Ishikawa (cell line): ENCODE measurements around the gene IL10RB.

Experiments
- CEBPB ChIP-seq: IDR thresholded peaks from 2 replicates; pipeline ENCODE4 v1.6.1; 2012
- CREB1 ChIP-seq: IDR thresholded peaks from 2 replicates; pipeline ENCODE4 v1.6.1; 2012; ENCODE audit warnings: low read depth
- EGR1 ChIP-seq: IDR thresholded peaks from 2 replicates; pipeline ENCODE4 v1.6.1; 2012
- EP300 ChIP-seq: IDR thresholded peaks from 2 replicates; pipeline ENCODE4 v1.6.1; 2012; ENCODE audit warnings: borderline replicate concordance
- FOXM1 ChIP-seq: IDR thresholded peaks from 2 replicates; pipeline ENCODE4 v1.6.1; 2012; ENCODE audit warnings: low read depth, borderline replicate concordance
- NFIC ChIP-seq: IDR thresholded peaks from 2 replicates; pipeline ENCODE4 v1.6.1; 2012
- RAD21 ChIP-seq: IDR thresholded peaks from 2 replicates; pipeline ENCODE4 v1.6.1; 2012; ENCODE audit warnings: low read depth
- TAF1 ChIP-seq: IDR thresholded peaks from 2 replicates; pipeline ENCODE4 v1.6.1; 2012; ENCODE audit warnings: low read depth, mild to moderate bottlenecking
- TCF12 ChIP-seq: IDR thresholded peaks from 2 replicates; pipeline ENCODE4 v1.6.1; 2012; ENCODE audit warnings: low read depth
- TEAD4 ChIP-seq: IDR thresholded peaks from 2 replicates; pipeline ENCODE4 v1.6.1; 2012
- YY1 ChIP-seq: IDR thresholded peaks from 2 replicates; pipeline ENCODE4 v1.6.1; 2012; ENCODE audit warnings: low read depth
- ZBTB7A ChIP-seq: IDR thresholded peaks from 2 replicates; pipeline ENCODE4 v1.6.1; 2012; ENCODE audit warnings: low read depth
- TF ChIP-seq, protein P1 (sequence below): IDR thresholded peaks from 2 replicates; pipeline ENCODE4 v1.6.1; 2012; ENCODE audit warnings: low read depth, mild to moderate bottlenecking
- TF ChIP-seq, protein P2 (sequence below): IDR thresholded peaks from 2 replicates; pipeline ENCODE4 v1.6.1; 2012
- TF ChIP-seq, protein P3 (sequence below): IDR thresholded peaks from 2 replicates; pipeline ENCODE4 v1.6.1; 2012

The IL10RB gene

DNA sequence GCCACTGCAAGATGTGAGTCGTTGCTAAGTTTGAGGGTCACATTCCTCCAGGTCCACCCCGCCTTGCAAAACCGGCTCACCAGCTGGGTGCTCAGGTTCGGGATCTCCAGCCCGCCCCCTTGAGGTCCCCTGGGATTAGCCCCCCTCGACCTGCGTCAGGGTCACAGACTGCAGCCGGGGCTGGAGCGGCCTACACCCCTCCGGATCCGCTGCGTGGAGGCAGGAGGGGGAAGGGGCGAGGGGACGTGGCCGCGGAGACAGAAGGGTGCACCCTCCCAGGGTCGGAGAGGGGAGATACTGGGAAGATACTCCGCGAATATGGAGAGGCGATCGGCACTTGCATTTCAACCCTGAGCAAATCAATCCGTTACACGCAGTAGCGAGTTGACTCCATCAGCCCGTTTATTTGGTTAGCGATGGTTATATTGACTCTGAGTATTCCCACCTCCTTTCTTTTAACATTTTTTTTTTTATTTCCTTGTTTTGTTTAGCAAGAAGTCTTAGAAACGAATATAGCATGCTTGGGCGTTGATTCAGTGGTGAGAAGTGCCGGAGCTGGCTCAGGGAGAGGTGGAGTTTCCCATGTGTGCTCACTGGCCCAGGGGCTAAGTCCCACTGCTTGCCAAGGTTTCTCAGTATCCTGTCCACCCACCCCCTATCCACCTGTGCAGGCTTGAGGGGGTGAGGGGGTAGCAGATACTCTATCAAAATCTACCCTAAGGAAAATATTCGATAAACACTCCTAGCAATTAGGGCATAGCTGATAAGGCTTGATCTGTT lies 35.4 kb upstream of the IL10RB start:
- TF ChIP-seq, protein P1, sequence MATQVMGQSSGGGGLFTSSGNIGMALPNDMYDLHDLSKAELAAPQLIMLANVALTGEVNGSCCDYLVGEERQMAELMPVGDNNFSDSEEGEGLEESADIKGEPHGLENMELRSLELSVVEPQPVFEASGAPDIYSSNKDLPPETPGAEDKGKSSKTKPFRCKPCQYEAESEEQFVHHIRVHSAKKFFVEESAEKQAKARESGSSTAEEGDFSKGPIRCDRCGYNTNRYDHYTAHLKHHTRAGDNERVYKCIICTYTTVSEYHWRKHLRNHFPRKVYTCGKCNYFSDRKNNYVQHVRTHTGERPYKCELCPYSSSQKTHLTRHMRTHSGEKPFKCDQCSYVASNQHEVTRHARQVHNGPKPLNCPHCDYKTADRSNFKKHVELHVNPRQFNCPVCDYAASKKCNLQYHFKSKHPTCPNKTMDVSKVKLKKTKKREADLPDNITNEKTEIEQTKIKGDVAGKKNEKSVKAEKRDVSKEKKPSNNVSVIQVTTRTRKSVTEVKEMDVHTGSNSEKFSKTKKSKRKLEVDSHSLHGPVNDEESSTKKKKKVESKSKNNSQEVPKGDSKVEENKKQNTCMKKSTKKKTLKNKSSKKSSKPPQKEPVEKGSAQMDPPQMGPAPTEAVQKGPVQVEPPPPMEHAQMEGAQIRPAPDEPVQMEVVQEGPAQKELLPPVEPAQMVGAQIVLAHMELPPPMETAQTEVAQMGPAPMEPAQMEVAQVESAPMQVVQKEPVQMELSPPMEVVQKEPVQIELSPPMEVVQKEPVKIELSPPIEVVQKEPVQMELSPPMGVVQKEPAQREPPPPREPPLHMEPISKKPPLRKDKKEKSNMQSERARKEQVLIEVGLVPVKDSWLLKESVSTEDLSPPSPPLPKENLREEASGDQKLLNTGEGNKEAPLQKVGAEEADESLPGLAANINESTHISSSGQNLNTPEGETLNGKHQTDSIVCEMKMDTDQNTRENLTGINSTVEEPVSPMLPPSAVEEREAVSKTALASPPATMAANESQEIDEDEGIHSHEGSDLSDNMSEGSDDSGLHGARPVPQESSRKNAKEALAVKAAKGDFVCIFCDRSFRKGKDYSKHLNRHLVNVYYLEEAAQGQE, result no peak
- peak; percentile 4; the same call in 1 of the 2 replicates for TF ChIP-seq ZBTB7A

DNA sequence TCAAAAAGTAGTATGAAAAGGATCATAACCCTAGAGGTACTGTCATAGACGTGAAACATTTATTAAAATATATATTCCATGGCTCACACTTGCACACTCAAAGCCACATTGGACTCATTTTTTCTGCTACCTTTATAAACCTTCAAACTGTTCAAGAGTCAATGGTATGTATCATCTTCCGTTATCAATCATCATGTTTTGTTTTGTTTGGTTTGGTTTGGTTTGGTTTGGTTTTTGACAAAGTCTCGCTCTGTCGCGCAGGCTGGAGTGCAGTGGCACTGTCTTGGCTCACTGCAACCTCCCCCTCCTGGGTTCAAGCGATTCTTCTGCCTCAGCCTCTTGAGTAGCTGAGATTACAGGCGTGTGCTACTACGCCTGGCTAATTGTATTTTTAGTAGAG lies 34.6 kb upstream of the IL10RB start:
- no peak for TF ChIP-seq YY1
- no peak for TF ChIP-seq TCF12
- TF ChIP-seq RAD21, result no peak
- TF ChIP-seq, protein P2, sequence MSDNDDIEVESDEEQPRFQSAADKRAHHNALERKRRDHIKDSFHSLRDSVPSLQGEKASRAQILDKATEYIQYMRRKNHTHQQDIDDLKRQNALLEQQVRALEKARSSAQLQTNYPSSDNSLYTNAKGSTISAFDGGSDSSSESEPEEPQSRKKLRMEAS, result no peak
- TF ChIP-seq ZBTB7A, result no peak
- no peak for TF ChIP-seq EP300

DNA sequence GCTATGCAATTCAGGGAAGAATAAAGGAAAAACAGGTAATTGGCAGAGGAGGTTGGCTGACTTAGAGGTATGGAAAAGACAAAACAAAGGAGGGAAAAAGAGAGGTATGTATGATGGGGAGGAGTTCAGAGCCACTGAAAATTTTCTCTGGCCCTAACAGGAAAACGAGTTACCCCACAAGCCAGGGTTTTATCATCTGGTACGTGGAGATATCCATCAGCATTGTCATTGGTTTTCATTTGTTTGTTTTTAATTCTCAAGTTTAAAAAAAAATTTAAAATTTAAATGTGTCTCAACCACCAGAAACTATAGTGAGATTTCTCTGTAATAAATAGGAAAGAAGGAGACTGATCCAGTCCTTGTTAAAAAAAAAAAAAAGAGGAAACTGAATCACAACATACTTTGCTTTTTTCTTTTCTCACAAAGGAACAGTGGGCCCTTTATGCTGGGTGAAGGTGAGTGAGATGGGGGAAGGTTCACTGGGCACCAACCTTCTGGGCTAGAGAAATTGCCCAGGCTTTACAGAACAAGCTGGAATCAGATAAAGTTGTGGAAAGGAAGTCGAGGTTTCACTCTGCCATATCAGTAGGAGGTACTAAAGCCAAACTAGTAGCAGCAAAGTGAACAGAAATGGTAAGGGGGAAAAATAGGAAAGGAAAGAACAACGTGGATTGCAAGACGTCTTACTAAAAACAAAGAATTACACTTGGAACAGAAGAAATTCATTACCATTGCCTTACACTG lies 33.7 kb upstream of the IL10RB start:
- TF ChIP-seq ZBTB7A (no peak), EGR1 (no peak), YY1 (no peak), NFIC (no peak), EP300 (no peak), TCF12 (no peak)
- TF ChIP-seq, protein P3, sequence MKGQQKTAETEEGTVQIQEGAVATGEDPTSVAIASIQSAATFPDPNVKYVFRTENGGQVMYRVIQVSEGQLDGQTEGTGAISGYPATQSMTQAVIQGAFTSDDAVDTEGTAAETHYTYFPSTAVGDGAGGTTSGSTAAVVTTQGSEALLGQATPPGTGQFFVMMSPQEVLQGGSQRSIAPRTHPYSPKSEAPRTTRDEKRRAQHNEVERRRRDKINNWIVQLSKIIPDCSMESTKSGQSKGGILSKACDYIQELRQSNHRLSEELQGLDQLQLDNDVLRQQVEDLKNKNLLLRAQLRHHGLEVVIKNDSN, result no peak
- TF ChIP-seq, protein P1, result no peak
- TF ChIP-seq, protein P2, result no peak

DNA sequence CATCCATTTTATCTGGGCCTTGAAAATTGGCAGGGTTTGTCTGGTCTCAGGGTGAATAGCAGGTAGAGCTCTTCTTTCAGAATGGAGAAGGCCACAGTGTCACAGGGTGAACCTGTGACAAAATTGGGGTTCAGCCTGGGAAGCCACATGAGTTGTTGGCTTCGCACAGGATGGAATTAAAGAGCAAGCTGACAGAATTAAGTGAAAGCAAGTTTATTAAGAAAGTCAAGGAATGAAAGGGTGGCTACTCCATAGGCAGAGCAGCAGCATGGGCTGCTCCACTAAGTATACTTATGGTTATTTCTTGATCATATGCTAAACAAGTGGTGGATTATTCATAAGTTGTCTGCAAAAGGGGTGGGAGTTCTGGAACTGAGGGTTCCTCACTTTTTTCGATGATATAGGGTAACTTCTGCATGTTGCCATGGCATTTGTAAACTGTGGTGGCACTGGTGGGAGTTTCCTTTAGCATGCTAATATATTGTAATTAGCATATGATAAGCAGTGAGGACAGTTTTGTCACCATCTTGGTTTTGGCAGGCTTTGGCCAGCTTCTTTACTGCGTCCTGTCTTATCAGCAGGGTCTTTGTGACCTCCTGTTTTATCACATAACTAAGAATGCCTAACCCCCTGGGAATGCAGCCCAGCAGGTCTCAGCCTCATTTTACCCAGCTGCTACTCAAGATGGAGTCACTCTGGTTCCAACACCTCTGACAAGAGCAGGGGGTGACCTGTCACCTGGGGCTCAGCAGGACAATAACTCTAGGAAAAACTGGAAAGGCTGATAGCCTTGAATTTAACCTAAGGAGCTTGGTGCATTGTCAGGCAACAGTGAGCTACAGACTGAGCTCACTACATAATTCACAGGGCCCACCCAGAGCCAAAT lies 31.3 kb upstream of the IL10RB start:
- TF ChIP-seq EP300, result no peak
- no peak for TF ChIP-seq EGR1
- no peak for TF ChIP-seq ZBTB7A

DNA sequence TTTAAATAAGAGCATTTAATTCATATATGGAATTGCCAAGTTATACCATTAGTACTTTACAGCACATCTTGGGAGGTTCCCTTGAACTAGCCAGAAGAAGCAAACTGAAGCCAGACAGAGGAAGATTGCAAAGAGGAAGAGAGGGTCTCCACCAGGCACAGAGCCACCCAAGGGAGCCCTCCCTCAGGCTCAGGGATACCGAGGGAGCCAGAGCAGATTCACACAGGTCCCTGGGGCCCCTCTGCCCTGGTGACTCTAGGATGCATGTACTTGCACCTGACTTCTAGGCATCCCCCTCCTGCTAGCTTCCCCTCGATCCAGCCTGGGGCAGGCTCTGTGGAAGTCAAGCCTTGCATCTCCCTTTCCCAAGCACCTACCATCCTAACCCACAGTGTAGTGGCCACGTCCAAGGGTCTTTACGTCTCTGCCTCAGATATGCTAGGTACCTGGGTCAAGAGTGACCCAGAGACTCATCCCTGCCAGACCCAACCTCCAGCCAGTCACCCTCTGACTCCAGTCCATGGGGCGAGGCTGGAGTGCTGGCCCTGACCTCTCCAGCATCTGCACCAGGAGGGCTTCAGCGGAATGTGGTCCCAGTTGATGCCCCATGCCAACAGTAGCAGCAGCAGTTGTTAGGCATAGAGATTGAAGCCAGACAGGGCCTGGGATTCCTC lies 30.0 kb upstream of the IL10RB start:
- TF ChIP-seq NFIC (no peak), EP300 (no peak), RAD21 (no peak), CREB1 (no peak)
- TF ChIP-seq, protein P3, result no peak

DNA sequence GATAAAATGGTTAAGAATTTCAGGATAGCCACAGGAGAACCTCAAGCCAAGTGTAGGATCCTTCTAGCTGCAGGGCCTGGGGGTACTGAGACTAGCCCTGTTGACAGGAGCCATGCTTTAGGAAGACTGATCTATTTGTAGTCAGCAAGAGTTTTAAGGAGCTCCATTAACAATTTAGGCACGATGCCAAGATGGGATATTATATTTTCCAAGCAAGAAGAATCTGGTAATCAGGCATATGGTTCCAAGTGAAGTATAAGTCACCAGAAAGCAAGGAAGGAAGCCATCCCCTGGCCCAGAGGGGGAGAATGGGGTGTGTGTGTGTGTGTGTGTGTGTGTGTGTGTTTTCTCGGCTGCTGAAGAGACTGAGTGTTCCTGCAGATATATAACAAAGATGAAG lies 29.4 kb upstream of the IL10RB start:
- TF ChIP-seq, protein P1, result no peak
- TF ChIP-seq CEBPB (no peak), EGR1 (no peak), CREB1 (no peak), RAD21 (no peak), ZBTB7A (no peak), TAF1 (no peak), FOXM1 (no peak), NFIC (no peak), YY1 (no peak), TEAD4 (no peak), TCF12 (no peak), EP300 (no peak)
- TF ChIP-seq, protein P2, result no peak
- TF ChIP-seq, protein P3, result no peak
